Activated naive CD4-positive, alpha-beta T cell treated with anti-CD3 and anti-CD28 coated beads, Interleukin-2, amount 10 ng/mL, durations not matched to agents 7 days and 5 days (primary cell): ENCODE measurements around the gene KRTAP10-2.
"Not testable (repeated sequence)": the region's sequence is repeated elsewhere in the genome, so short reads cannot be mapped to it uniquely, and the experiment has no call there.

Experiments
- CTCF ChIA-PET: fragments of 350-600 bp; sonication (Branson Sonifier 250); formaldehyde crosslinking; loops from one replicate; lab custom pipeline; 2021; ENCODE audit warnings: antibody characterized with exemption; lab: Charles Lee
- DNase-seq: peaks from one replicate; pipeline ENCODE4 v3.0.0-alpha.2; 2020
- H3K27ac Mint-ChIP-seq: one replicate; pipeline ENCODE4 v1.8.0; 2021; ENCODE audit warnings: mild to moderate bottlenecking, moderate library complexity, mixed read lengths
- H3K27me3 Mint-ChIP-seq: one replicate; pipeline ENCODE4 v1.8.0; 2021; ENCODE audit warnings: mild to moderate bottlenecking, mixed read lengths
- H3K36me3 Mint-ChIP-seq: one replicate; pipeline ENCODE4 v1.8.0; 2021; ENCODE audit warnings: mixed read lengths
- H3K4me1 Mint-ChIP-seq: one replicate; pipeline ENCODE4 v1.8.0; 2021; ENCODE audit warnings: mixed read lengths
- H3K4me3 Mint-ChIP-seq: one replicate; pipeline ENCODE4 v1.8.0; 2021; ENCODE audit warnings: mild to moderate bottlenecking, moderate library complexity, mixed read lengths
- H3K9me3 Mint-ChIP-seq: one replicate; pipeline ENCODE4 v1.8.0; 2021; ENCODE audit warnings: mixed read lengths

The KRTAP10-2 gene

DNA sequence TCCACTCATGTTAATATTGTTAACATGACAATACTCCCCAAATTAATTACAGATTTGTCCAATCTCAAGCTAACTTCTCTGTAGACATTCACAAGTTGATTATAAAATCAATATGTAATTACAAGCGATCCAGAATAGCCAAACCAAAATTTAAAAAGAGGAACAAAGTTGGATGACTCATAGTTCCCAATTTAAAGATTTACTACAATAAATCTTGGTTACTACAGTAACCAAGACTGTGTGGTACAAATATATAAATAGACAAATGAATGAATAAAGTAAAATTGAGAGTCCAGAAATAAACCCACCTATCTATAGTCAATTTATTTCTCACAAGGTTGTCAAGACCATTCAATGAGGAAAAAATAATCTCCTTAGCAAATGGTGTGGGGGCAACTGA, 15.1 kb upstream of the KRTAP10-2 start:
- Mint-ChIP-seq H3K4me3 (no peak overlapping the region), H3K27ac (no peak overlapping the region), H3K4me1 (peaks cover 14% of the 10 kb centered on the region), H3K27me3 (peaks cover 13% of the 10 kb centered on the region), H3K36me3 (peaks cover 11% of the 10 kb centered on the region), H3K9me3 (peaks cover 12% of the 10 kb centered on the region)
- no peak for DNase-seq
- CTCF ChIA-PET = no interaction called here

DNA sequence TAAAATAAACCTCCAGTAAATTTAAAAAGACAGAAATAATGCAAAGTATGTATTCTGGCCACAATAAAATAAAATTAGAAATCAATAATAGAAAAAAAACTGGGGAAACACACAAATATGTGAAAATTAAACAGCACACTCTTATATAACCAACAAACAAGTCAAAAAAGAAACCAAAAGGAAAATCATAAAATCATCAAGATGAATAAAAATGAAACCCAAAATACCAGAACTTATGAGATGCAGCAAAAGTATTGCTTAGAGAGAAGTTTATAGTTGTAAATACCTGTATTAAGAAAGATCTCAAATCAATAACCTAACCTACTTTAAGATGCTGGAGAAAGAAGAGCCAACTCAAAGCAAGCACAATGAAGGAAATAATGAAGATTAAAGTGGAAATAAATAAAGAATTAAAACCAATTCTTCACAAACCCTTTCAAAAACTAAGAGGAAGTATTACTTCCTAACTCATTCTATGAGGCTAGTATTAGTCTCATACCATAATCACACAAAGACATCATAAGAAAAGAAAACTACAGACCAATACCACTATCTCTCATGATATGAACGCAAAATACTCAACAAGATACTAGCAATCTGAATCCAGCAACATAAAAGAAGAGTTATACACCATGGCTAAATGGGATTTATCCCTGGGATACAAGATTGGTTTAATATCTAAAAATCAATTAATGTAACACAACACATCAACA, 13.7 kb upstream of the KRTAP10-2 start:
- CTCF ChIA-PET = no interaction called here
- no peak overlapping the region for H3K4me3 Mint-ChIP-seq
- H3K27me3 Mint-ChIP-seq = peaks cover 13% of the 10 kb centered on the region
- peak overlapping the region; percentile 88 for H3K27ac Mint-ChIP-seq
- no peak for DNase-seq
- H3K4me1 Mint-ChIP-seq = peaks cover 14% of the 10 kb centered on the region
- H3K9me3 Mint-ChIP-seq = peaks cover 18% of the 10 kb centered on the region
- H3K36me3 Mint-ChIP-seq = peaks cover 14% of the 10 kb centered on the region

DNA sequence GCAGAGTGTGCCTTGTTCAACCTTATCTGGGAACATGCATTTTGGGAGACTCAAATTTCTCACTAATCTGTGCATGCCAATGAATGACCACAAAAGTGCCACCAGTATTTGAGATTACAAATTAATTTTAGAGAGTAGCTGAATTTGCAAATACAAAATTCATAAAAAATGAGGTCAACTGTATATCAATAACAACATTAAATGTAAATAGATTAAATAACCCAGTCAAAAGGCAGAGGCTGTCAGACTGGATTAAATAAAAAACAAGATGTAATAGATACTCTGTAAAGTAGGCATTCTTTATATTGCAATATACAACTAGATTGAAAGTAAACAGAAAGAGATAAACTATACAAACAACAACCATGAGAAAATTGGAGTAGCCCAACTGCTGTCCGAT, 12.8 kb upstream of the KRTAP10-2 start:
- Mint-ChIP-seq H3K4me1 (peaks cover 14% of the 10 kb centered on the region), H3K9me3 (peaks cover 20% of the 10 kb centered on the region), H3K27ac (no peak overlapping the region), H3K4me3 (no peak overlapping the region), H3K36me3 (peaks cover 13% of the 10 kb centered on the region), H3K27me3 (peaks cover 20% of the 10 kb centered on the region)
- CTCF ChIA-PET = no interaction called here
- no peak for DNase-seq

GRCh38 chr21:44558695-44559094, 7.4 kb upstream of the KRTAP10-2 start, which contains the start of gene KRTAP10-3:
KRTAP10-3 (minus strand) TSS chr21:44558795; CDS start chr21:44558715, 80 bp downstream.
- Mint-ChIP-seq H3K27ac (no peak within 1 kb of the TSS), H3K36me3 (peaks cover 13% of the 10 kb centered on the region), H3K27me3 (peaks cover 39% of the 10 kb centered on the region), H3K9me3 (peaks cover 20% of the 10 kb centered on the region), H3K4me3 (no peak within 1 kb of the TSS), H3K4me1 (no peaks in the 10 kb centered on the region)
- CTCF ChIA-PET = no interaction called here
- DNase-seq = no peak

DNA sequence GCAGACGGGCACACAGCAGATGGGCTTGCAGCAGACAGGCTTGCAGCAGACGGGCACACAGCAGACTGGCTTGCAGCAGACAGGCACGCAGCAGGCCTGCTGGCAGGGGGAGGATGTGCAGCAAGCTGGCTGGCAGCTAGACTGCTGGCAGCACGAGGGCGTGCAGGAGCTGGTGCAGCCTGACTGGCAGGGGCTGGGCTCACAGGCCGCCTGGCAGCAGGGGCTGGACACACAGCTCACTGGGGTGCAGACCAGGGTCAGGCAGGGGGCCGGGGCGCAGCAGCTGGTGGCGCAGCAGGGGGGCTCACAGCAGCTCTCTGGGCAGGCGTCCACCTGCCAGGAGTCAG, 7.0 kb upstream of the KRTAP10-2 start:
- DNase-seq, H3K4me1 Mint-ChIP-seq, CTCF ChIA-PET, H3K4me3 Mint-ChIP-seq, H3K27ac Mint-ChIP-seq: not testable (repeated sequence)
- Mint-ChIP-seq H3K9me3 (peaks cover 19% of the 10 kb centered on the region), H3K27me3 (peaks cover 39% of the 10 kb centered on the region), H3K36me3 (peaks cover 12% of the 10 kb centered on the region)

- H3K4me3 Mint-ChIP-seq = no peak overlapping the region
- no peak overlapping the region for H3K27ac Mint-ChIP-seq
- no peaks in the 10 kb centered on the region for H3K4me1 Mint-ChIP-seq
- peaks cover 41% of the 10 kb centered on the region for H3K27me3 Mint-ChIP-seq
- CTCF ChIA-PET = no interaction called here
- peaks cover 11% of the 10 kb centered on the region for H3K36me3 Mint-ChIP-seq
- DNase-seq = no peak
- peaks cover 18% of the 10 kb centered on the region for H3K9me3 Mint-ChIP-seq
Measured at GRCh38 chr21:44557491-44558328, 6.4 kb upstream of the KRTAP10-2 start.

- Mint-ChIP-seq H3K4me3 (no peak overlapping the region), H3K27me3 (peaks cover 50% of the 10 kb centered on the region), H3K9me3 (peaks cover 10% of the 10 kb centered on the region), H3K4me1 (no peaks in the 10 kb centered on the region), H3K36me3 (peaks cover 6% of the 10 kb centered on the region), H3K27ac (no peak overlapping the region)
- CTCF ChIA-PET = no interaction called here
- no peak for DNase-seq
Measured at GRCh38 chr21:44556879-44557278, 5.6 kb upstream of the KRTAP10-2 start.

DNA sequence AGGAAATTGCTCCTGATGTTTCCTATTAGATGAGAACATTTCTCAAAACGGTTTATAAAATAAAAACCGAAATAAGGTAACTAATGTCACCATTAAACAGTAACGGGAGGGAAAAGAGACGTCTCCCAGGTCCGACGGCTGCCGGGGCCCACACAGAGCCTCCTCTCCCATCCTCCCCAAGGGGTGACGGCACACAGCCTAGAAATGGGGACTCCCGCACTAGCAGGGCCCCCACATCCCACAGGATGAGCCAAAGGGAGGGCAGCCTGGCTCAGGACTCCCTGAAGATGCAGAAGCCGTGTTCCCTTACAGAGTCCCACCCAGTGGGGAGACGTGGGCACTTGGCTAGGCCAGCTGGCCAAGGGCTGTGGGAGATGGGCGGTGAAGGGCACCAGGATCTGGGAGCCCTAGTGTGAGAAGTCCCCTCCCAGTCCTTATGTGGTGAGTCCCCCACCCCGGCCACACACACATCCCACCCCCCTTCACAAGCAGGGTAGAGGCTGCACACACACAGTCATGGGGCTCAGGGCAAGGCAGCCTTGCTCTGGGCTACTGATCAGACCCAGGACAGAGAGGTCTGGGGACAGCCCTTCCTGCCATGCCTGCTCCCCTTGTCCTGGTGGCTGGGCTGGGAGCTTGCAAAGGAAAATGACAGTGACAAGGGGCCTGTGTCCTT, 4.0 kb upstream of the KRTAP10-2 start:
- H3K4me3 Mint-ChIP-seq = no peak overlapping the region
- CTCF ChIA-PET = no interaction called here
- no peak overlapping the region for H3K27ac Mint-ChIP-seq
- peaks cover 61% of the 10 kb centered on the region for H3K27me3 Mint-ChIP-seq
- no peak for DNase-seq
- peaks cover 3% of the 10 kb centered on the region for H3K9me3 Mint-ChIP-seq
- no peaks in the 10 kb centered on the region for H3K4me1 Mint-ChIP-seq
- peaks cover 2% of the 10 kb centered on the region for H3K36me3 Mint-ChIP-seq

- Mint-ChIP-seq H3K9me3 (peaks cover 5% of the 10 kb centered on the region), H3K36me3 (peaks cover 6% of the 10 kb centered on the region), H3K27me3 (peaks cover 43% of the 10 kb centered on the region), H3K27ac (no peak overlapping the region), H3K4me3 (no peak overlapping the region), H3K4me1 (peaks cover 13% of the 10 kb centered on the region)
- DNase-seq = no peak
- CTCF ChIA-PET = no interaction called here
Measured at GRCh38 chr21:44552681-44553080, 1.4 kb upstream of the KRTAP10-2 start.

GRCh38 chr21:44552136-44552535, 831 bp upstream of the KRTAP10-2 start:
- H3K27ac Mint-ChIP-seq = no peak overlapping the region
- CTCF ChIA-PET = no interaction called here
- no peak for DNase-seq
- H3K36me3 Mint-ChIP-seq = peaks cover 12% of the 10 kb centered on the region
- H3K27me3 Mint-ChIP-seq = peaks cover 39% of the 10 kb centered on the region
- H3K9me3 Mint-ChIP-seq = peaks cover 11% of the 10 kb centered on the region
- H3K4me3 Mint-ChIP-seq = no peak overlapping the region
- peaks cover 19% of the 10 kb centered on the region for H3K4me1 Mint-ChIP-seq

DNA sequence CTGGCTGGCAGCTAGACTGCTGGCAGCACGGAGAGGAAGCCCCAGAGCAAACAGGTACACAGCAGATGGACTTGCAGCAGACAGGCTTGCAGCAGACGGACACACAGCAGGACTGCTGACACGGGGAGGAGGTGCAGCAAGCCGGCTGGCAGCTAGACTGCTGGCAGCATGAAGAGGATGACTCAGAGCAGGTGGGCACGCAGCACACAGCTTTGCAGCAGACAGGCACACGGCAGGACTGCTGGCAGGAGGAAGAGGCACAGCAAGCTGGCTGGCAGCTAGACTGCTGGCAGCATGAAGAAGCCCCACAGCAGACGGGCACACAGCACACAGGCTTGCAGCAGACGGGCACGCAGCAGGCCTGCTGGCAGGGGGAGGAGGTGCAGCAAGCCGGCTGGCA, 498 bp downstream of the KRTAP10-2 start:
- Mint-ChIP-seq H3K36me3 (peaks cover 18% of the 10 kb centered on the region), H3K27me3 (peaks cover 35% of the 10 kb centered on the region), H3K4me1 (peaks cover 22% of the 10 kb centered on the region), H3K9me3 (peaks cover 18% of the 10 kb centered on the region), H3K27ac (no peak overlapping the region), H3K4me3 (no peak overlapping the region)
- CTCF ChIA-PET = no interaction called here
- DNase-seq = no peak

- Mint-ChIP-seq H3K9me3 (peaks cover 22% of the 10 kb centered on the region), H3K4me1 (peaks cover 22% of the 10 kb centered on the region), H3K27me3 (peaks cover 30% of the 10 kb centered on the region), H3K36me3 (peaks cover 21% of the 10 kb centered on the region)
- H3K4me3 Mint-ChIP-seq, DNase-seq, CTCF ChIA-PET, H3K27ac Mint-ChIP-seq: not testable (repeated sequence)
Measured at GRCh38 chr21:44550285-44550684, 1.0 kb downstream of the KRTAP10-2 start.

DNA sequence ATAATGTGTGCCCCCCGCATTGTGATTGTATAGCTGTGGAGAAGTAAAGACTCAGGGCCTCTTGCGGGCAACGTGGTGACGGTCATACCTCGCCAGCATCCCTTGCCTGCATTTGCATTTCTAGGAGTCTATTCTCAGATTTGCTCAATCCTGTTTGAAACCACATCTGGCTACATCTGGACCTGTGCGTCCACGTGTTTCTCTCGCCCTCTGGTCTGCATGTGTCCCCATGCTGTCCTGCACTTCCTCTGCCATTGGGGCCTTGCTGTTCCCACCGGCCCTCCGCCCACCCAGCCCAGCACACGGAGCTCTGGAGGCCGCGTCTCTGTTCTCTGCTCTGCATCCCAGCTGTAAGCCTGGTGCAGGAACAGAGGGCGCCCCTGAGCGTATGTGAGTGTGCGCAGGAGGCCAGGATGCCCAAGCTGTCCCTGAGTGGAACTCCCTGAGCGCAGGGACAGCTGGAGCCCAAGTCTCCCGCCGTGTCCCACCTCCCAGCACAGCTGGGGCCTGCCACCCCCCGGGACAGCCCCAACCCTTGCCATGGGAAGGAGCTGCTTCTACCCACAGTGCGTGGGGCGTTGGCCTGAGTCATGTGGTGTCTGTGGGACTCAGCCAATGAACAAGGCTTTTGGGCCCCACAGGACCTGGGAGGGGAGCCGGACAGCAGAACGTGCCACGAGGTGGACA, 1.6 kb downstream of the KRTAP10-2 start:
- DNase-seq = no peak
- Mint-ChIP-seq H3K36me3 (peaks cover 21% of the 10 kb centered on the region), H3K4me3 (no peak overlapping the region), H3K27ac (no peak overlapping the region), H3K9me3 (peaks cover 23% of the 10 kb centered on the region), H3K27me3 (peaks cover 30% of the 10 kb centered on the region), H3K4me1 (peaks cover 22% of the 10 kb centered on the region)
- CTCF ChIA-PET = no interaction called here

- DNase-seq = no peak
- no peak overlapping the region for H3K27ac Mint-ChIP-seq
- H3K27me3 Mint-ChIP-seq = peaks cover 29% of the 10 kb centered on the region
- peaks cover 22% of the 10 kb centered on the region for H3K4me1 Mint-ChIP-seq
- peaks cover 23% of the 10 kb centered on the region for H3K9me3 Mint-ChIP-seq
- CTCF ChIA-PET = interaction anchor here (0.7 kb wide), 1 partner anchor 50 kb away, joined by 3 read pairs; no protein-coding TSS in a partner anchor
- H3K36me3 Mint-ChIP-seq = peaks cover 21% of the 10 kb centered on the region
- H3K4me3 Mint-ChIP-seq = no peak overlapping the region
Measured at GRCh38 chr21:44548922-44549321, 2.4 kb downstream of the KRTAP10-2 start.
